ENCODE measurements around the gene ATP6V0C.
A peak's percentile ranks its signal among the peaks of the same experiment; 100 is the strongest.
"Not testable (repeated sequence)": the region's sequence is repeated elsewhere in the genome, so short reads cannot be mapped to it uniquely, and the experiment has no call there.

Gene ATP6V0C

GRCh38 chr16:2527071-2527783 lies 13.5 kb downstream of the ATP6V0C start:
- DNase-seq (ENCODE audit: low read depth in 2 of 2, low spot score in 1 of 2): no peak

DNA sequence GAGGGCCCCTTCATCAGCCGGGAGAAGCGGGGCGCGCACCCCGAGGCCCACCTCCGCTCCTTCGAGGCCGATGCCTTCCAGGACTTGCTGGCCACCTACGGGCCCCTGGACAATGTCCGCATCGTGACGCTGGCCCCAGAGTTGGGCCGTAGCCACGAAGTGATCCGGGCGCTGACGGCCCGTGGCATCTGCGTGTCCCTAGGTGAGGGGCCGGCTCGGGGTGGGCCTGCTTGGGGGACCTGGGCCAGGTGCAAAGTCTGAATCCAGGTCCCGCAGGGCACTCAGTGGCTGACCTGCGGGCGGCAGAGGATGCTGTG lies 14.0 kb downstream of the ATP6V0C start:
- no peak for DNase-seq (ENCODE audit: low read depth in 2 of 2, low spot score in 1 of 2)

DNA sequence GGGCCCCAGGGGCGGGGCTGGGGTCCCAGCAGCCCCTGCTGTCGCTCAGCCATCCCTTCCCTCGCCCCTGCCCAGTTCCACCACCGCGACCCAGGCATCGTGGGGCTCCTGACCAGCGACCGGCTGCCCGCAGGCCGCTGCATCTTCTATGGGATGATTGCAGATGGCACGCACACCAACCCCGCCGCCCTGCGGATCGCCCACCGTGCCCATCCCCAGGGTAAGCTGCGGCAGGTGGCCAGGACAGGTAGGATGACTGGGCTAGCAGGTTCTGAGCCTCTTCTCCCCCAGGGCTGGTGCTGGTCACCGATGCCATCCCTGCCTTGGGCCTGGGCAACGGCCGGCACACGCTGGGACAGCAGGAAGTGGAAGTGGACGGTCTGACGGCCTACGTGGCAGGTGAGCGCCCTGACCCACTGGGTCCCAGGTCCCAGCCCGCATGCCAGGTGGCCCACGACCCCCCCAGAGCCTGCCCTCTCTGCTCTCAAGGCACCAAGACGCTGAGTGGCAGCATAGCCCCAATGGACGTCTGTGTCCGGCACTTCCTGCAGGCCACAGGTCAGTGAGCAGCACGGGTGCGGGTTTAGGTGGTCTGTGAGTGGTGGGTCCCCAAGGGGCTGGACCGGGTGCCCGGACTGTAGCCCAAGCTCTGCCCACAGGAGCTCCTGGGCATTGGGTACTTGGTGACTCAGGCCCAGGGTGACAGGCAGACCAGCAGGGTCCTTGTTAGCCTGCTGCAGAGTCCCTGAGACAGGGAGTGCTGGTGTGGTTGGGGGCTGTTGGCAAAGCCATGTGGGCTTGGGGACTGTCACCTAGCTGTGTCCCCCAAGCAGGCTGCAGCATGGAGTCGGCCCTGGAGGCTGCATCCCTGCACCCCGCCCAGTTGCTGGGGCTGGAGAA lies 14.7 kb downstream of the ATP6V0C start:
- no peak for DNase-seq (ENCODE audit: low read depth in 2 of 2, low spot score in 1 of 2)

- DNase-seq (ENCODE audit: low read depth in 2 of 2, low spot score in 1 of 2): no peak
Measured at GRCh38 chr16:2529061-2529931, 15.5 kb downstream of the ATP6V0C start.

GRCh38 chr16:2529961-2530628 lies 16.3 kb downstream of the ATP6V0C start:
- no peak for DNase-seq (ENCODE audit: low read depth in 2 of 2, low spot score in 1 of 2)

GRCh38 chr16:2530629-2531318 lies 17.0 kb downstream of the ATP6V0C start:
- no peak for DNase-seq (ENCODE audit: low read depth in 2 of 2, low spot score in 1 of 2)

DNA sequence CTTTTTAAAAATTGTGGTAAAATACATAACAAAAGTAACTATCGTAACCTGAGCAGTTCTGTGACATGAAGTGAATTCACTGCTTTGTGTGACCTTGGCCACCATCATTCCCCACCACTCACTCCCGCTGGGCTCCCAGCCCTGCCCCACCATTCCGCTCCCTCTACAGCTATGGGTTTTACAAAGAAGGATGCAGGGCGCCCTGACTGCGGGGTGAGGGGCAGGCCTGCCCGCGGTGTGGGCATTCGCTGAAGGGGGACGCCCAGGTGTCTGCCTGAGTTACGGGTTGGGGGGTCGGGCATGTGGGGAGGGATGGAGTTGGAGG lies 17.6 kb downstream of the ATP6V0C start, which contains the start of gene CEMP1:
Gene CEMP1 (minus strand): TSS at position 38 of the 325 bp plus-strand sequence. CDS start 335 bp downstream, outside the sequence.
- DNase-seq (ENCODE audit: low read depth in 2 of 2, low spot score in 1 of 2): no peak

DNA sequence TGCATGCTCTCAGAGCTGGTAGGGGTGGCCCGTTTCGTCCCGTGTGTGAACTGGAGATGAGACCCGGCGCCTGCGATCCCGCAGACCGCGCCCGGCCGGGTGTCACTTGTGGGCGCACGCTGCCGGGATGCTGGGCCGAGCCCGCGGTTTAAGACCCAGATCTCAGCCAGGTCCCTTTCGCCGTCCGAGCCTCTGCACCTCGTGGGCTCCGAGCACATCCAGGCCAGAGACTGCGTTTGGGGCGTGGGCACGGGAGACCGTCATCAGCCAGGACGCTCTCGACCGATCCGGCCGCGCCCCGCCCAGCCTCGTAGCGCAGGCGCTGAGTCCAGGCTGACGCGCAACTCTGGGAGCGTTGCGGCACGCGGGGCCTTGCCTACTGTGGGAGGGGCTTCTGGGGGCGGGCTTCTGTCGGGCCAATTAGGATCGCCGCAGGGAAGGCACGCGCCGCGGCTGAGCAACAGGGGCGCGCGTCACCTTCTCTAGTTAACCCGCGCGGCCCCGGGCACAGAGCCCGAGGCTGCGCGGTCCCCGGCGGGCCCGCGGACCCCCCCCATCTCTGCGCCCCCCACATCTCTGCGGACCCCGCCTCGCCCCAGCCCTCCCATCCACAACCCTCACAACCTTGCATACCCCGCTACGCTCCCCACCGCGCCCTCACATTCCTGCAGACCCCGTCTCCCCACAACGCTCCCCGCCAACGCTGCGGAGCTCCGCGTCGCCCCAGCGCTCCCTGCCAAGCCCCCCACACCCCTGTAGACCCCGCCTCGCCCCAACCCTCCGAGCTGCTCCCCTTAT lies 18.1 kb downstream of the ATP6V0C start:
- peak; percentile 94 to 95 for DNase-seq (ENCODE audit: low read depth in 2 of 2, low spot score in 1 of 2)

- peak in 1 of 2 donors; percentile 33 for DNase-seq (ENCODE audit: low read depth in 2 of 2, low spot score in 1 of 2)
Measured at GRCh38 chr16:2532494-2533141, 18.9 kb downstream of the ATP6V0C start.

GRCh38 chr16:2533142-2533755 lies 19.5 kb downstream of the ATP6V0C start:
- not testable (repeated sequence) for DNase-seq (ENCODE audit: low read depth in 2 of 2, low spot score in 1 of 2)

- DNase-seq (ENCODE audit: low read depth in 2 of 2, low spot score in 1 of 2): no peak
Measured at GRCh38 chr16:2533912-2534311, 20.2 kb downstream of the ATP6V0C start.

DNA sequence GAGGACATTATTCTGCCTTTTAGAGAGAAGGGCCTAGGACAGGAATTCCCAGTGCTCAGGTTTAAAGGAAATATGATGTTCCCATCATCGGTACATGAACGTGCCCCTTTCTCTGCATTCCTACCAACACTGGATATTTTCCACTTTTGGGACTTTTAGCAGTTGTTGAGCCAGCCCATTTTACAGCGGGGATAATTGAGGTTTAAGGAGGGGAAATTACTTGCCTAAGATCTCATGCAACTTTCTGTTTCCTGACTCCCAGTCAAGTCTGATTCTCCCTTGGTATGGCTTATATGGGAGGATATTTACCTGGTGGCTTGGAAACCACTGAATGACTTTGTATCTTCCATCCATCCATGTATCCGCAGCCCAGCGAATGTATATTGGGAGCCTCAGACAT lies 20.6 kb downstream of the ATP6V0C start:
- not testable (repeated sequence) for DNase-seq (ENCODE audit: low read depth in 2 of 2, low spot score in 1 of 2)

GRCh38 chr16:2535625-2536013 lies 21.9 kb downstream of the ATP6V0C start:
- no peak for DNase-seq (ENCODE audit: low read depth in 2 of 2, low spot score in 1 of 2)

GRCh38 chr16:2537451-2538379 lies 24.0 kb downstream of the ATP6V0C start, which contains the start of gene PDPK1:
Gene PDPK1, plus strand, starts transcription at chr16:2538021. Its CDS starts 92 bp downstream, at chr16:2538113.
- DNase-seq (ENCODE audit: low read depth in 2 of 2, low spot score in 1 of 2): peak; percentile 74 to 84

- not testable (repeated sequence) for DNase-seq (ENCODE audit: low read depth in 2 of 2, low spot score in 1 of 2)
Measured at GRCh38 chr16:2539192-2539844, 25.6 kb downstream of the ATP6V0C start.

DNA sequence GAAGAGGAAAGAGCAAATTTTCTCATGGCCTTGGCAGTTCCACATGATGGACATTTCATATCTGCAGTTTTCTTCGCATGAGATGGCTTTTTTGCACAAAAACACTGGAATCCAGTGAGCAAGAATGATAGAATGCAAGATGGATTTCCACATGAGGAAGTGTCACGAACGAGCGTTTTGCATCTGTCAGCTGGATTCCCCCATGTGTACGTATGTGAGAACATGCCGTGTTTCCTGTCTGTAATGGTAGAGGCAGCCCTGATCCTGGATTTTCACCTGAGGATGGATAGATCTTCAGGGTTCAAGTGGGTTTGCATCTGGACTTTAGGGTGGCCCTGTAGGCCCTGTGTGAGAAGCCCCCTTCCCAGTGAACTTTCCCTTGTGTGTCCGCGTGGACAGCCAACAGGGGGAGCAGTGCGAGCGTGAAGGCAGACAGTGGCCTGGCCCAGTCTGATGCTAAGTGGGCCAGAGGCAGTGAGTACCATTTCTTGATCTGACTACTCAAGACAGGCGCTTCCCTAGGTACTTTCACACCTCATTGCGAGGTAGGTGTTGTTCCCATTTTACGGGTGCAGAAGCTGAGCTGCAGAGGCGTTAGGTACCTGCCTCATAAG lies 26.2 kb downstream of the ATP6V0C start:
- DNase-seq (ENCODE audit: low read depth in 2 of 2, low spot score in 1 of 2): not testable (repeated sequence)

Measured in stimulated activated CD8-positive, alpha-beta memory T cell treated with anti-CD3 and anti-CD28 coated beads, Interleukin-4, amount 100 ng/mL, for 1 hour (primary cell).